NCI-H2196 treated with DMSO at 0.1 percent for 48 hours (cell line): ENCODE measurements around the gene NEB.

Experiments used
- DNase-seq: peaks from one replicate; lab custom pipeline; 2025; ENCODE audit not compliant: unreplicated experiment; lab: John Stamatoyannopoulos, UW

NEB gene, protein sequence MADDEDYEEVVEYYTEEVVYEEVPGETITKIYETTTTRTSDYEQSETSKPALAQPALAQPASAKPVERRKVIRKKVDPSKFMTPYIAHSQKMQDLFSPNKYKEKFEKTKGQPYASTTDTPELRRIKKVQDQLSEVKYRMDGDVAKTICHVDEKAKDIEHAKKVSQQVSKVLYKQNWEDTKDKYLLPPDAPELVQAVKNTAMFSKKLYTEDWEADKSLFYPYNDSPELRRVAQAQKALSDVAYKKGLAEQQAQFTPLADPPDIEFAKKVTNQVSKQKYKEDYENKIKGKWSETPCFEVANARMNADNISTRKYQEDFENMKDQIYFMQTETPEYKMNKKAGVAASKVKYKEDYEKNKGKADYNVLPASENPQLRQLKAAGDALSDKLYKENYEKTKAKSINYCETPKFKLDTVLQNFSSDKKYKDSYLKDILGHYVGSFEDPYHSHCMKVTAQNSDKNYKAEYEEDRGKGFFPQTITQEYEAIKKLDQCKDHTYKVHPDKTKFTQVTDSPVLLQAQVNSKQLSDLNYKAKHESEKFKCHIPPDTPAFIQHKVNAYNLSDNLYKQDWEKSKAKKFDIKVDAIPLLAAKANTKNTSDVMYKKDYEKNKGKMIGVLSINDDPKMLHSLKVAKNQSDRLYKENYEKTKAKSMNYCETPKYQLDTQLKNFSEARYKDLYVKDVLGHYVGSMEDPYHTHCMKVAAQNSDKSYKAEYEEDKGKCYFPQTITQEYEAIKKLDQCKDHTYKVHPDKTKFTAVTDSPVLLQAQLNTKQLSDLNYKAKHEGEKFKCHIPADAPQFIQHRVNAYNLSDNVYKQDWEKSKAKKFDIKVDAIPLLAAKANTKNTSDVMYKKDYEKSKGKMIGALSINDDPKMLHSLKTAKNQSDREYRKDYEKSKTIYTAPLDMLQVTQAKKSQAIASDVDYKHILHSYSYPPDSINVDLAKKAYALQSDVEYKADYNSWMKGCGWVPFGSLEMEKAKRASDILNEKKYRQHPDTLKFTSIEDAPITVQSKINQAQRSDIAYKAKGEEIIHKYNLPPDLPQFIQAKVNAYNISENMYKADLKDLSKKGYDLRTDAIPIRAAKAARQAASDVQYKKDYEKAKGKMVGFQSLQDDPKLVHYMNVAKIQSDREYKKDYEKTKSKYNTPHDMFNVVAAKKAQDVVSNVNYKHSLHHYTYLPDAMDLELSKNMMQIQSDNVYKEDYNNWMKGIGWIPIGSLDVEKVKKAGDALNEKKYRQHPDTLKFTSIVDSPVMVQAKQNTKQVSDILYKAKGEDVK (N-terminal part only)

GRCh38 chr2:151733771-151734672 lies at the start of gene NEB:
TSS of gene NEB (minus strand) at chr2:151734476. CDS start at chr2:151733156, 1,320 bp downstream.
- DNase-seq = peak; percentile 34

- no peak for DNase-seq
These were observed 48.9 kb upstream of the NEB start for GRCh38 chr2:151783133-151783520.

DNA sequence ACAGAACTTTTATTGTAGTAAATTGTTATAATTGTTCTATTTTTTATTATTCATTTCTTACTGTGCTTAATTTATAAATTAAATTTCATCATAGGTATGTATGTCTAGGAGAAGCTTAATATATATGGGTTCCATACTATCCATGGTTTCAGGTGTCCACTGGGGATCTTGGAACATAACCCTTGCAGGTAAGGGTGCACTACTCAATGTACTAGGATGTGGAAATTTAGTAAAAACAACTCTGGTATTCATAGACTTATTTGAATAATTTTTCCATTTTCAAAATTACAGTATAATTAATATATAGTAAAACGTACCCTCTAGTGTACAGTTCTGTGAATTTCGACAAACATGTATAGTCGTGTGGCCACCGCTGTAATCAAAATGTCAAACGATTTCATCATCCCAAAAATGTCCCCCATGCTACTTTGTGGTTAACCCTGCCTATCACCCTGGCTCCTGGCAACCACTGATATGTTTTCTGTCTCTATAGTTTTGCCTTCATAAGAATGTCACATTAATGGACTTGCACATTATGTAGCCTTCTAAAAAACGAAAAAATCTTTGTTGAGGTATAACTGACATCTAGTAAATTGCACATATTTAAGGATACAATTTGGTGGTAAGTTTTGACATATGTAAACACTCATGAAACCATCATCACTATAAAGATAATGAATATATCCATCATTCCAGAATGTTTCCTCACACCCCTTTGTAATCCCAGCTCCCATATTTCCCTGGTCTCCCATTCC lies 48.3 kb upstream of the NEB start:
- DNase-seq = no peak

DNA sequence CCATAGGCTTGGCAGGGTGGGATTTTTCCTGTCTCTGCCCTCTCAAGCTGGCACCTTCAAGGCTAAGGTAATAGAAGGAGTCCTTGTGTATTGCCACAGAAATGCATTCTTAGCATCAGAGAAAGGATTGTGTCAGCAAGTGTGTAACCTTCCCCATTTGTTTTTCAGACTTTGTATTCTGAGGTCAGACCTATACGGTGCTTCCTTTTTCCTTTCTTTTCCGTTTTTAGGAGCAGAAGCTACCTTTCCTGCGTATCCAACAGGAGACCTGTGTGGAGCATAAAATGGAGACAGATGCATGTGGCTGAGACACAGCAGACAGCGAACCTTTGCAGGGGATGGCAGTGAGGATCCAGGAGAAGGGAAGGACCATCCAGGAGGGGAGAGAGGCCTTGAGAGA lies 47.4 kb upstream of the NEB start:
- no peak for DNase-seq

- no peak for DNase-seq
These were observed 46.7 kb upstream of the NEB start for GRCh38 chr2:151780938-151781337.

DNA sequence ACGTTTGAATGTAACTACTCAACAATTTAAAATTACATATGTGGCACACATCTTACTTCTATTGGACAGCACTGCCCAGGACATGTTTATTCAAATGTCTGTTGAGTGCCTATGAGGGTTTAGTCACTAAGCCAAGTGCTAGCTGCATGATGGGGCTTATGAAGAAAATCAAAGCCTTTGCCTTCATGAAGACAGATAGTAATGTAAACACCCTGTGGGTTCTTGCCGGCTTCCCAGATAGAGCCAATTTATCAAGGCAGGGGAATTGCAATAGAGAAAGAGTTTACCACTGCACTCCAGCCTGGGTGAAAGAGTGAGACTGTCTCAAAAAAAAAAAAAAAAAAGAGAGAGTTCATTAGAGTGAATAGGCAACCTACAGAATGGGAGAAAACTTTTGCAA lies 43.7 kb upstream of the NEB start:
- no peak for DNase-seq

- DNase-seq = no peak
These were observed 43.2 kb upstream of the NEB start for GRCh38 chr2:151777487-151777886.

DNA sequence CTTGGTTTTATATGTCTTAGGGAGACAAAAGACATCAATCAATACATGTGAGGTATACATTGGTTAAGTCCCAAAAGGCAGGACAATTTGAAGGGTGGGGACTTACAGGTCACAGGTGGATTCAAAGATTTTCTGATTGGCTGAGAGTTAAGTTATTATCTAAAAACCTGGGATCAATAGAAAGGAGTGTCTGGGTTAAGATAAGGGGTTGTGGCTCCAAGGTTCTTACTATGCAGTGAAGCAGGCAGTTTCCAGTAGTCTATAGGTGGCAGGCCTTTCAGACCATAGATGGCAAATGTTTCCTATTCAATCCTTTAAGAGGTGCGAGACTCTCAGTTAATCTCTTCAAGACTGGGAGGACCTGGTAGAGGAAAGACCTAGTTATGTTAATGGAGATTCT lies 42.1 kb upstream of the NEB start:
- DNase-seq = no peak

DNA sequence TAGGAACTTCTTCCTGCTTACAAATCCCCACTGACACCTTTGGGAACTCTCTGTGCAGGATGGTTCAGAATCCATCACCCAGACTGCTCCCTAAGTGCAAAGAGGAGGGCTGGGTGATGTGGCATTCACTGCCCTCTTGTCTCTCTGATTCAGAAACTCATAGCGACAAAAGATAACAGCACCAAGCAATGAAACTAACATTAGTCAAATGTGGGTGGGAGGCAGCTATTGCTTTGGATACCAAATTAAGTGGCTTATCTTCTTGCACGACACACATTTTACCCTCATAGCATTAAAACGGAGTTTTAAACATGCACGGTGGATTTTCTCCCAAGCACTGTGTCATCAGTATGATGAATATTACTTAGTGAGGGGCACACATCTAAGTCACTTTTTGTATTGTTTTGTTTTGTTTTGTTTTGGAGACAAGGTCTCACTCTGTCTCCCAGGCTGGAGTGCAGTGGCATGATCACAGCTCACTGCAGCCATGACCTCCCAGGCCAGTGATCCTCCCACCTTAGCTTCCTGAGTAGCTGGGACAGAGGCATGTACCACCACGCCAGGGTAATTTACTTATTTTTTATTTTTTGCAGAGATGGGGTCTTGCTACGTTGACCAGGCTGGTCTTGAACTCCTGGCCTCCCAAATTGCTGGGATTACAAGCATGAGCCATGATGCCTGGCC lies 40.9 kb upstream of the NEB start:
- no peak for DNase-seq

DNA sequence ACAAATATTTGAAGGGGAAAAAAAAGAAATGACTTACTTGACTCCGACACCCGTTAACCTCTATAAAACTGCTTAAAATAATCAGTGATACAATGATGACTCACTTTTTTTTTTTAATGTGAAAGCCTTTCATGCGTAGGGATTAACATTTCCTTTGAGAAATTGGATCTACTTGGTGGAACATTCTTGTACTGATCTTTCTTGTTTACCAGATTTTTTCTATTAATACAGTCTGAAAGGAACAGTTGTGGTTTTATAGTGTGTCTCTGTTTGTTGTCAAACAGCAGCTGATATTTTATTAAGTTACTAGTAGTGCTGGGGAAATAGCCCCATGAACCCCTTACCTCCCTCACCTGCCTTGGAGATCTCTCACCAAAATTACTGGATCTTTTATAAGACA lies 40.2 kb upstream of the NEB start:
- DNase-seq = no peak

GRCh38 chr2:151771599-151772358 lies 37.5 kb upstream of the NEB start:
- DNase-seq = no peak

DNA sequence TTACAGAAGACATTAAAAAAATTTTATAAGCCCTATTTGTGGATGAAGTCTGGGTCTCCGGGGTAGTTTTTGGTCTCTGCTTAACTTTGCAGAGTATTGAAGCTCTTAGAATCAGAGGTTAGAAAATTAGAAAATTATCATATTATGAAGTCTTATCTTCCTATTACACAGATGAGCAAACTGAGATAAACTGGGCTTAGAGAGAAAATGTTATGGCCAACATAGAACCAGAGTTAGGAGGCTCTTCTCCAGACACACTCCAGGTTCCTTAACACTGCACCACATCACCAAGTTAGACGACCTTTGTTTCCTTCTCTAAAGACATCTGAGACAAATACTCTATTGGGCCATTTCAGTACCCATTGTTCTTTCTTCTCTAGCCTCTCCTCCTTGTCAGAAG lies 36.7 kb upstream of the NEB start:
- DNase-seq = no peak

DNA sequence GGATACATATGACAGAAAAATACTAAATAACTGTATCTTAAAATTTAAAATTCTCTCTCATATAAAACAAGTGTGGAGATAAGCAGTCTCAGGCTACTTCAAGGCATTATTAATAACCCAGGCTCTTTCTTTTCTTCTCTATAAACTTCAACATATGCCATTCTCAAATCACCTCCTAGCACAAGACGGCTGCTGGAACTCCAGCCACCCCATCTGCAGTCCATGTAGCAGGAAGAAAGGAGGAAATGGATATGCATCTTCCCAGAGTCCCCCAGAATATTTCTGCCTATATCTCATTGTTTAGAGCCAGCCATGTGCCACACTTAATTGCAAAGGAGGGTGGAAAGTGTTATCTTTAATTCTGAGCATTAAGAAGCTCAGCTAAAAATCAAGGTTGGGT lies 35.3 kb upstream of the NEB start:
- no peak for DNase-seq

DNA sequence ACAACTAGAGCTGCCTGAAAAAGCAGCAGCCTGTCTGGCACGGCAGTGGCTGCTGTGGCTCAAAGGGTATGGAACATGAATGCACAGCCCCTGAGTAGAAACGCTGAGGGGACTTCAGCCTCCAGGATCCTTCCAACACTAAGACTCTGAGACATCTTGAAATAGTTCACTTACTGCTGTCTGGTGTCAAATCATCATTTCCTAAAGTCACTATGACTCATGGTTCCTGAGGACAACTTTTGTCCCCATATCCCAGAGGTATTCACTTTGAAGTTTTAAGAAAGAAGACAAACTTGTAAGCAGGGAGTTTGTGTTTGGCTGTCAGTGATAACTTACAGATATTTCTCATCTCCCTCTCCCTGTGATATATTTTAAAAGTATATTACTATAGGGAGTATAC lies 33.3 kb upstream of the NEB start:
- DNase-seq = no peak

GRCh38 chr2:151766437-151767153 lies 32.3 kb upstream of the NEB start:
- DNase-seq = no peak

DNA sequence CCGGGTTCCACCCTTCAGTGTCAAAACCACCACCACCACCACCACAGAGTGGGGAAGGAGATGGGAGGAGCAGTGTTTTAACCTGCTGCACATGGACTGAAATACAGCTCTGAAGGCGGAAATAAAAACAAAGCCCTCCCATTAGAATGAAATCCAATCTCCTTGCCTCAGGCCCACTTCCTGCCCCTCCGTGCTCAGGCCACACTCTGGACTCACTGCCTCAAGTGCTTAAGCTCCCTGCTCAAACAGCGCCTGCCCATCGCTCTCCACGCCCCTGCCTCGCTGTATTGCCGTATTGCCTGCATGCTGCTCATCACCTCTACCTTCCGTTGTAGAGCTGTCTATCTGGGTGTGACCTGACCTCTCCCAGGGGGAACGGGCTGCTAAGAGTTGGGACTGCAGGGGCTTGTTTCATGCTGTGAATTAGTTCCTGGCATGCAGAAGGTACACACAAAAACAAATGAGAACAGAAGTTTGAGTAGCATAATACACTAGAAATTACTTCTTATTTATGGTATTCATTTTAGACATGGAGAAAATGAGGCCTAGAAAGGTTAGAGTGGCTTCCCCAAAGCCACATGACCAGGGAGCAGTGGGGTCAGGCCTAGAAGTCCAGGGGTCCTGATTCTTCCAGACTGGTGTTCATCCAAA lies 31.6 kb upstream of the NEB start:
- no peak for DNase-seq

DNA sequence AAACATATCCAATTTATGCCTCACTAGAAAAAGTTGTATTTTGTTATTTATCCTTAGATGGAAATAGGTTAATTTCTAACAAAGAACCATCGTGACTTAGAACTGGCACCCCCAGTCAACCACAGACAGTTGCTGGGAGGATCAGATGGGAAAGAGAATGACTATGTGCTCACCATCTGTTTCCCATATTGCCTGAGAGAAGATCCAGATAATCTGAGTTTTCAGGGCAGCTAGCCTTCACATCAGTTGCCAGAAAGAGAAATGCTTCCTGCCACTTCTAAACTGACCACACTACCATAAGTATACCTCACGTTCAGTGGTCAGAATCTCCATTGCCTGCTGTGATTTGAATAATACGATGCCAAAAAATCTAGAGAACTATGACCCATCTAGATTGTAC lies 28.4 kb upstream of the NEB start:
- no peak for DNase-seq
